Prostate gland (tissue), 1 donor: ENCODE results near the gene IMMP2L.

Experiments used
- POLR2A ChIP-seq: fragments of 450-650 bp; IDR thresholded peaks from one replicate; pipeline ENCODE4 v1.6.1; 2016; ENCODE audit warnings: antibody characterized with exemption, mild to moderate bottlenecking
- POLR2AphosphoS5 ChIP-seq: sonication (generic); formaldehyde crosslinking; IDR thresholded peaks from one replicate; pipeline ENCODE4 v1.6.1; 2017; ENCODE audit warnings: antibody characterized with exemption

GRCh38 chr7:111588065-111588433, 25.8 kb upstream of the IMMP2L start:
- TF ChIP-seq POLR2AphosphoS5, result no peak
- no peak for TF ChIP-seq POLR2A
